T-cell (primary cell): ENCODE measurements around the gene RXYLT1. TPM values are rescaled to one million over a fixed set of nuclear protein-coding genes. Genes with fewer than 3 reads are reported as not detected.
"Not testable (repeated sequence)": the region's sequence is repeated elsewhere in the genome, so short reads cannot be mapped to it uniquely, and the experiment has no call there.

ENCODE experiments used
- ATAC-seq, 4 experiments: fragments of 200-7000 bp in 3 of 4; fragments of 150-1000 bp in 1 of 4; cut with Tn5 transposase; replicated peaks in 1 of 4; 1 replicate in 3 of 4; 2 replicates in 1 of 4; pipeline ENCODE4 v1.10.0; 2021; ENCODE audit warnings: moderate library complexity in 3 of 4, mild to moderate bottlenecking in 2 of 4, moderate number of reproducible peaks in 1 of 4
- CTCF ChIA-PET, 2 donors: fragments of 300-600 bp; sonication (Branson Sonifier 250); formaldehyde crosslinking; loops; one replicate each; lab custom pipeline; 2022; ENCODE audit warnings: antibody characterized with exemption in 2 of 2; lab: Charles Lee
- POLR2A ChIA-PET, 2 donors: fragments of 300-600 bp; sonication (Branson Sonifier 250); formaldehyde crosslinking; loops; one replicate each; lab custom pipeline; 2022; ENCODE audit warnings: antibody characterized with exemption in 2 of 2; lab: Charles Lee
- DNase-seq, 35 experiments: peaks; one replicate each; pipeline versions ENCODE4 v3.0.0 to v3.0.0-alpha.2; 2013 to 2023
- H3K27ac ChIP-seq: one replicate; pipeline ENCODE4 v1.5.1; 2013; ENCODE audit warnings: low read length
- H3K27me3 ChIP-seq, 2 experiments: replicated peaks in 1 of 2; 1 replicate in 1 of 2; 2 replicates in 1 of 2; pipeline versions ENCODE4 v1.6.1 to v1.7.0; 2013; ENCODE audit warnings: low read length in 1 of 2, mixed read lengths in 1 of 2; ENCODE audit not compliant: control insufficient read depth in 2 of 2, insufficient read depth in 2 of 2; ENCODE audit errors: extremely low read depth in 1 of 2
- H3K36me3 ChIP-seq, 2 donors: 1 replicate in 1 of 2; 2 replicates in 1 of 2; pipeline versions ENCODE4 v1.6.1 to v1.7.0; 2013; ENCODE audit warnings: low read length in 1 of 2; ENCODE audit not compliant: control insufficient read depth in 2 of 2, insufficient read depth in 1 of 2; ENCODE audit errors: extremely low read depth in 1 of 2
- H3K4me1 ChIP-seq, 2 experiments: 1 replicate in 1 of 2; 2 replicates in 1 of 2; pipeline versions ENCODE4 v1.6.1 to v1.7.0; 2013; ENCODE audit warnings: low read length in 2 of 2, mixed read lengths in 1 of 2; ENCODE audit not compliant: insufficient read depth in 2 of 2, control insufficient read depth in 1 of 2; ENCODE audit errors: extremely low read depth in 1 of 2
- H3K4me3 ChIP-seq, 2 donors: 1 replicate in 1 of 2; 2 replicates in 1 of 2; pipeline versions ENCODE4 v1.5.1 to v1.7.0; 2013; ENCODE audit warnings: mild to moderate bottlenecking in 2 of 2, low read length in 1 of 2, moderate library complexity in 1 of 2; ENCODE audit not compliant: control insufficient read depth in 1 of 2; ENCODE audit errors: extremely low read depth in 1 of 2
- H3K9me3 ChIP-seq: 2 replicates; pipeline ENCODE4 v1.7.0; 2013
- H3K27ac Mint-ChIP-seq, 2 donors: one replicate each; pipeline ENCODE4 v1.8.0; 2020 to 2021; ENCODE audit warnings: mild to moderate bottlenecking in 2 of 2, mixed read lengths in 2 of 2
- H3K27me3 Mint-ChIP-seq, 2 donors: one replicate each; pipeline ENCODE4 v1.8.0; 2021 to 2022; ENCODE audit warnings: mixed read lengths in 2 of 2
- H3K36me3 Mint-ChIP-seq: one replicate; pipeline ENCODE4 v1.8.0; 2021; ENCODE audit warnings: mixed read lengths
- H3K4me1 Mint-ChIP-seq, 3 donors: one replicate each; pipeline ENCODE4 v1.8.0; 2020 to 2022; ENCODE audit warnings: mixed read lengths in 3 of 3, mild to moderate bottlenecking in 1 of 3
- H3K4me3 Mint-ChIP-seq, 3 donors: one replicate each; pipeline ENCODE4 v1.8.0; 2020 to 2022; ENCODE audit warnings: mild to moderate bottlenecking in 3 of 3, mixed read lengths in 3 of 3, moderate library complexity in 3 of 3
- H3K9me3 Mint-ChIP-seq, 3 donors: one replicate each; pipeline ENCODE4 v1.8.0; 2020 to 2022; ENCODE audit warnings: mixed read lengths in 3 of 3
- WGBS: methylation state at CpG from one replicate; pipeline ENCODE4 v1.1.5; 2013; ENCODE audit warnings: missing lambda C conversion rate; ENCODE audit not compliant: insufficient coverage; 5-methylcytosine and 5-hydroxymethylcytosine counted together
- total RNA-seq, 35 experiments: library from RNA in 6 of 35; stranded (reverse) in 6 of 35; fragments of 120-200 nt in 1 of 35; gene quantifications; one replicate each; pipeline versions ENCODE4 v1.2.1 to v1.2.4 and lab custom pipeline; 2013 to 2026

RXYLT1 gene
- total RNA-seq, 5 donors from 2014 or later (not counting 1 experiment from before 2014, with no cell fraction given) = 8.5 to 18.6 (median 13.3) TPM

DNA sequence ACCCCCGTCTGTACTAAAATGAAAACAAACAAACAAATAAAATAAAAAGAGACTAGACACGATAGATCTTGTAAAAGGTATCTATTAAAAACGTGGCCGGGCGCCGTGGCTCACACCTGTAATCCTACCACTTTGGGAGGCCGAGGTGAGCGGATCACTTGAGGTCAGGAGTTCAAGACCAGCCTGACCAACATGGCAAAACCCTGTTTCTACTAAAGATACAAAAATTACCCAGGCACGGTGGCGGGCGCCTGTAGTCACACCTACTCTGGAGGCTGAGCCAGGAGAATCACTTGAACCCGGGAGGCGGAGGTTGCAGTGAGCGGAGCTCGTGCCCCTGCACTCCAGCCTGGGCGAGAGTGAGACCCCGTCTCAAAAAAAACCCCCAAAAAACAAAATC is 63.0 kb downstream of the RXYLT1 start:
- Histone ChIP-seq H3K27me3 (peaks cover 2 to 14% of the 10 kb centered on the region in 2 experiments), H3K4me1 (peaks cover 0 to 11% of the 10 kb centered on the region in 2 experiments)
- H3K9me3 ChIP-seq, CTCF ChIA-PET, H3K9me3 Mint-ChIP-seq, ATAC-seq, H3K36me3 Mint-ChIP-seq, H3K27ac Mint-ChIP-seq, DNase-seq, H3K4me3 ChIP-seq, H3K27ac ChIP-seq, H3K36me3 ChIP-seq: not testable (repeated sequence)
- Mint-ChIP-seq H3K4me3 (peak overlapping the region; percentile 62 to 76 (median 69)), H3K27me3 (peaks cover 27 to 36% of the 10 kb centered on the region in 2 donors), H3K4me1 (peaks cover 6 to 11% (median 10%) of the 10 kb centered on the region in 3 donors)
- POLR2A ChIA-PET = interaction anchor here in 1 of 2 donors (0.5 kb wide), 1 partner anchor 9 kb away, joined by 3 read pairs; no protein-coding TSS in a partner anchor
- 95% methylated on average over 11 of the region's 17 CpGs for WGBS

DNA sequence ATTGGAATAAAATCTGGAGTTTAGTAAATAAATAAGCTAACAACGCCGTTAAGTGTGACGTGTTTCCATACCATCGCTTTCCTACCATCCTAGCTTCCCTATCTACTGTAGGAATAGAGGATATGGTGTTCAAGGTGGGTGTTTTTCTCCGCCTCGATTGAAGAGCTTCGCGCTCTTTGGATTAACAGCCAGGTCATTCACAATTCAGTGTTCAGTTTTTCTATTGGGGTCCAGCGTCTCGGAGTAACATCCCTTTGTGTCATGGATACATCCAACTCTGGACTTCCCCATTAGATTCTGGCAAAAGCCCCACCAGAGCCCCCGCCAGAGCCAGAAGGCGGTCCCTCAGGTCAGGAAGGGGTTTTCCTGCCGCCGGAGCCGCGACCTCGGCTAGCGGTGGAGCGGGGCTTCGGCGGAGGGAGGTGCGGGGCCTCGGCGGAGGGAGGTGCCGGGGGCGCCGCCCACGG is 63.6 kb downstream of the RXYLT1 start:
- Histone ChIP-seq H3K27ac (no peak overlapping the region), H3K4me1 (peaks cover 0 to 11% of the 10 kb centered on the region in 2 experiments), H3K27me3 (peaks cover 2 to 14% of the 10 kb centered on the region in 2 experiments), H3K36me3 (no peaks in the 10 kb centered on the region), H3K9me3 (no peaks in the 10 kb centered on the region), H3K4me3 (peak overlapping the region; percentile 49 to 52)
- Mint-ChIP-seq H3K4me1 (peaks cover 6 to 11% (median 10%) of the 10 kb centered on the region in 3 donors), H3K9me3 (no peaks in the 10 kb centered on the region), H3K27me3 (peaks cover 25 to 33% of the 10 kb centered on the region in 2 donors), H3K36me3 (no peaks in the 10 kb centered on the region), H3K4me3 (peak overlapping the region; percentile 62 to 76 (median 69)), H3K27ac (no peak overlapping the region)
- POLR2A ChIA-PET = interaction anchor here in 1 of 2 donors (0.5 kb wide), 1 partner anchor 9 kb away, joined by 3 read pairs; no protein-coding TSS in a partner anchor
- 10% methylated on average over 24 of the region's 28 CpGs for WGBS
- CTCF ChIA-PET = interaction anchor here (0.5 to 0.6 kb wide), 2 partner anchors 41 to 44 kb away, joined by 3 to 7 read pairs; no protein-coding TSS in a partner anchor
- DNase-seq (peak in 1 of 35 experiments; percentile 3), ATAC-seq (no peak)

DNA sequence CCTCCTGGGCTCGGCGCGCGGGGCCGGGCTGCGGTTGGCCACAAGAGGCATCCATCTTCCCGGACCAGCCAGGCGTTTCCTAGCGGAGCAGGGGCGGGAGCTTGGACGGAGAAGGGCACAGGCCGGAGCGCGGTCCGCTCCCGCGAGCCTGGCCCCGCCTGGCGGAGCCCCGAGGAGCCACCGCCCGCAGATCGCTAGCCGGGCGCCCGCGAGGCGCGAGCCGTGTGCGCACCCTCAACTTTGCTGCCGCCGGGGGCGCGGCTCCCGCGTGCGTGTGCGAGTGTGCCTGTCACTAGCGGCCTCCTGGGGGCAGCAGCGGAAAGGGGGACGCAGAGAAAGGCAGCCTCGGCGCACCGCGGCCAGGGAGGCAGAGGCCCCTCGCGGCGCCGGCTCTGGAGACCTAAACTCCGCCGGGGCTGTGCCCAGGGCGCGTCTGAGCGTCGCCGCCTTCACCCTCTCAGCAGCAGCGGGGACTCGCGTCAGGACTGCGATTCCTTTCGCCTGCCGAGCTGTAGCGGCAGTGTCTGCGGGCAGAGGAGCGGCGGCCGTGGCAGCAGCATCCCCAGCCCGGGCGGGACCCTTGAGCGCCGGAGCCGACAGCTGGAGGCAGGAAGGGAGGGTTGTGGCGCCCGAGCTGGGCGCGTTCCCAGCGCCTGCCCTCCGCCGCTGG is 64.1 kb downstream of the RXYLT1 start:
- peaks cover 6 to 11% (median 10%) of the 10 kb centered on the region in 3 donors for H3K4me1 Mint-ChIP-seq
- H3K27me3 ChIP-seq = peaks cover 2 to 14% of the 10 kb centered on the region in 2 experiments
- H3K9me3 ChIP-seq = no peaks in the 10 kb centered on the region
- POLR2A ChIA-PET = no interaction called here
- H3K9me3 Mint-ChIP-seq = no peaks in the 10 kb centered on the region
- H3K27ac Mint-ChIP-seq = no peak overlapping the region
- peaks cover 25 to 32% of the 10 kb centered on the region in 2 donors for H3K27me3 Mint-ChIP-seq
- no peak overlapping the region for H3K27ac ChIP-seq
- CTCF ChIA-PET = interaction anchor here (0.5 to 0.6 kb wide), 2 partner anchors 41 to 45 kb away, joined by 3 to 7 read pairs; no protein-coding TSS in a partner anchor
- peaks cover 0 to 11% of the 10 kb centered on the region in 2 experiments for H3K4me1 ChIP-seq
- no peaks in the 10 kb centered on the region for H3K36me3 ChIP-seq
- ATAC-seq (peak; percentile 95 to 97 (median 96)), DNase-seq (peak; percentile 55 to 85 (median 68))
- H3K4me3 ChIP-seq = peak overlapping the region; percentile 49 to 52
- H3K4me3 Mint-ChIP-seq = peak overlapping the region; percentile 67 to 84 (median 76)
- WGBS = 0% methylated on average over 80 of the region's 80 CpGs
- no peaks in the 10 kb centered on the region for H3K36me3 Mint-ChIP-seq

DNA sequence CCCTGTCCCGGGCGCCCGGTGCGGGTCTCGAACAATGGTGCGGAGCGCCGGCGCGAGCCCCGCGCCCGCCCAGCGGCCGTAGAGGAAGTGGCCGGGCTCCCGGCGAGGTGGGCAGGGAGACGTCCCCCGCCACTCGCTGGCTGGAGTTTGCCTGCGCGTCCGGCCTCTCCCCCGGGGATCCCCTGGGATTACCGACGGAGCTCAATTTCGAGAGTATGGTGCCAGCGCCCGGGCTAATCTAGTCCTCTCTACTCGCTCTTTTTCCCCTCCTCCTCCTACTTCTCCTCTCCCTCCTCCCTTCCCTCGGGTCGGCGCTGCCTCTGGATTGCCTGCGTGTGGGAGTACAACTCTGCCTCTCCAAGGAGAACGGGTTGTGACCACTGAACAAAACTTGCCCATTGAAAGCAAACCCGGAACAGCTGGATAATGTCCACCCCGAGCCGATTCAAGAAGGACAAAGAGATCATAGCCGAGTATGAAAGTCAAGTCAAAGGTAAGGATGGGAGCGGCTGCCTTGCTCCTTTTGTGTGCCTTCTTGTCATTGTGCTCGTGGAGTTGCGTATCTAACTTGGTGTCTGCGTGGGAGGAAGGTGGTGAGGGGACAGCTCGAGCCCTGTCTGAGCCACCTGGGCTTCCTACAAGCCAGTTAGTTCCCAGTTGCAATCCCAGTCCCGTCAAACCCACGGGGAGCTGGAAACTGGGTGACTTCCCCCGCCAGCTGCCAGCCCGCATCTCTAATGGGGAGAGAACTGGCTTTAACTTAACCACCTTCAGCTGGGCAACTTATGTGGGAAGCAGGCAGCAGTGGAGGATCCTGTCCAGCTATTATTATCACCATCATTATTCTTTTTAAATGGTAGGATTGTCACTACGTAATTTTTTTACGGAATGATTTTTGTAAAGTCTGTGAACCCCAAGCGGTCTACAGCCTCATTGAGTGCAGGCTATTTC is 65.0 kb downstream of the RXYLT1 start, which contains the start of gene SRGAP1:
Gene SRGAP1, plus strand, starts transcription at position 310 of the 951 bp plus-strand sequence. Its CDS starts 117 bp downstream, at position 427.
- Mint-ChIP-seq H3K27ac (no peak within 1 kb of the TSS), H3K4me3 (peak within 1 kb of the TSS; percentile 84 to 90 (median 89)), H3K36me3 (no peaks in the 10 kb centered on the region), H3K4me1 (peaks cover 6 to 11% (median 10%) of the 10 kb centered on the region in 3 donors), H3K27me3 (peaks cover 25 to 26% of the 10 kb centered on the region in 2 donors), H3K9me3 (no peaks in the 10 kb centered on the region)
- 2% methylated on average over 45 of the region's 52 CpGs for WGBS
- peak in 3 of 4 experiments; percentile 5 to 13 (median 6) for ATAC-seq
- DNase-seq = peak in 5 of 35 experiments; percentile 1 to 16 (median 5)
- H3K27me3 ChIP-seq = peaks cover 2 to 14% of the 10 kb centered on the region in 2 experiments
- no peak within 1 kb of the TSS for H3K27ac ChIP-seq
- POLR2A ChIA-PET = no interaction called here
- CTCF ChIA-PET = interaction anchor here in 1 of 2 donors (0.5 to 0.6 kb wide), 2 partner anchors 16 to 612 kb away, joined by 3 read pairs; no protein-coding TSS in a partner anchor
- no peaks in the 10 kb centered on the region for H3K36me3 ChIP-seq
- H3K4me3 ChIP-seq = peak within 1 kb of the TSS; percentile 49 to 52
- no peaks in the 10 kb centered on the region for H3K9me3 ChIP-seq
- peaks cover 0 to 11% of the 10 kb centered on the region in 2 experiments for H3K4me1 ChIP-seq

DNA sequence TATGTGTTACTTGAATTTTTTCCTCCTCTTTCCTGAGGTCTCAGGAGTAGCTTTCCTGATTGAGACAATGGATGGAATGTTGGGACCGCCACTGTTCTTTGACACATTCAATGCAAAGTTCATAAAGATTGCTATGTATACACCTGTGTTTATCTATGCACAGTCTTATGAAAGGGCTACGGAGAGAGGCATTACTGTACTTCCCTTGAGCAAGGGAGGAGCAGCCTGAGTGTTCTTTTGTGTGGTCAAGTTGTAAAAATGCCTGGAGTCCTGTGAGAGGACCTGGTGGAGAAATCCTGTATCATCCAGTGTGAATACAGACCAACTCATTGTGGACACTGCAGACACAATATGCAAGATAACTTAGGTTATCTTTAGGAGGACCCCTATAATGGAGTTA is 66.0 kb downstream of the RXYLT1 start:
- Histone ChIP-seq H3K27me3 (peaks cover 2 to 14% of the 10 kb centered on the region in 2 experiments), H3K4me1 (peaks cover 0 to 11% of the 10 kb centered on the region in 2 experiments), H3K4me3 (no peak overlapping the region), H3K9me3 (no peaks in the 10 kb centered on the region), H3K36me3 (no peaks in the 10 kb centered on the region), H3K27ac (no peak overlapping the region)
- 56% methylated on average over 1 of the region's 2 CpGs for WGBS
- peaks cover 6 to 11% (median 10%) of the 10 kb centered on the region in 3 donors for H3K4me1 Mint-ChIP-seq
- ChIA-PET POLR2A (no interaction called here), CTCF (no interaction called here)
- H3K36me3 Mint-ChIP-seq = no peaks in the 10 kb centered on the region
- H3K27me3 Mint-ChIP-seq = peaks cover 25 to 26% of the 10 kb centered on the region in 2 donors
- no peaks in the 10 kb centered on the region for H3K9me3 Mint-ChIP-seq
- no peak for ATAC-seq
- no peak overlapping the region for H3K27ac Mint-ChIP-seq
- no peak for DNase-seq
- H3K4me3 Mint-ChIP-seq = peak overlapping the region in 1 of 3 donors; percentile 4
